Measurements from ENCODE around the gene ALOX15B.

The ALOX15B gene

DNA sequence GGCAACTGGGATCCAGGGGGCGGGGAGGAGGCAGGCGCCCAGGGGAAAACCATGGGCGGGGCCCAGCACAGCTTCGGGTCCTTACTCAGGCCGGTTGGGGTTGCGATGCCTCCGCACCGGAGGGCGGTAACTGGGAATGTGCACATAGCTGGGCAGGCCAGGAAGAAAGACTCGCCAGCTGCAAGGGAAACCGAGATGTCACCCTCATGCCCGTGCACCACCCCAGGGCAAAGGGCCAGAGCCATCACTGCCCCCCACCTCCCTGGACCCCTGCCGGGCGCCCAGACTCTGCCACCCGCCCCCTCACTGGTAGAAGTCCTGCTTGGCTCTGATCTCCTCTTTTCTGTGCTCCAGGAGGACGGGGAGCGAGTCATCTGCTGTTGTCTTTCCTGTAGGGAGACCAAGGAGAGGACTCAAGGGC is 42.0 kb downstream of the ALOX15B start:
- DNase-seq = no peak

DNA sequence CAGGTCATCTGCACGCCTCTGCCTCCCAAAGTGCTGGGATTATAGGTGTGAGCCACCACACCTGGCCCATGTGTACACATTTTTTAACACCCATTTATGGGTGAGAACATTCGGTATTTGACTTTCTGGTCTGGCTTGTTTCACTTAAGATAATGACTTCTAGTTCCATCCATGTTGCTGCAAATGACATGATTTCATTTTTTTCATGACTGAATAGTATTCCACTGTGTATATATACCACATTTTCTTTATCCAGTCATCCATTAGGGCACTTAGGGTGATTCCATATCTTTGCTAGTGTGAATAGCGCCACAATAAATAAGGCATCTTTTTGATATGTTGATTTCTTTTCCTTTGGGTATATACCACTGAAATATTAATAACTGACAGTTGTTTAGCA is 43.0 kb downstream of the ALOX15B start:
- DNase-seq = no peak

DNA sequence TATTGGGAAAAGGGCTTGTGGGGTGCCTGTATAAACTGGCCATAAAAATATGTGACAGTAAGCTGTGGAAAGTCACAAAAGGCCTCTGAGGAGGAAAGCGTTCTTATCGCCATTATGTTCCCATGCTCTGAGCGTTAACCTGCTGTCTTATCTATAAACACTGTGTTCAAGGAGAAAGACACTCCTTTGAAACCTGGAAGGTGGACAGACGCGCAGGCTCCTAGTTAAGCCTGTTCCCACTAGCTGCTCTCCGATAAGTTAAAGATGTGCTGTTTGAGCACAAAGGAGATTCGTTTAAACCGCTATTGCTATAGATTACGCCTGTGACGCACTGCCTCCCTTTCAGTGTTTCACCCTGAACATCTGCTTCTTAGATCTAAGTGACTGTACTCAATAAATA is 43.4 kb downstream of the ALOX15B start:
- DNase-seq = no peak

DNA sequence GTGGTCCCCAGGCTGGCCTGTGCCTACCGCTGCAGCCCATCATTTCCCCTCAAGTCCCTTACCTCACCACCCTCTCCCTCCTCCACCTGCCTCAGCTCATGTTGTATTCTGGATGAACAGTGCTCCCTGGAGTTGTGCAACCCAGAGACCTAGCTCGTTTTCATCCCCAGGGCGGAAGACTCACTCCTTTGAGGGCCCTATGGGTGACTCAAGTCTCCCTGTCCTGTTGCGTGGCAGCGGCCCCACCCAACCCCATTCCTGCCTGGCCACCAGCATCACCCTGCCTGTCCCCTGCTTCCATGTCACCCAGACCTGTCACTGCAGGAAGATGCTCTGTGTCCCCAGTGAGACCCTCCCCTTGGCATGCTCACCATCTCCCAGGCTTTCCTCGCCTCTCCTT is 45.4 kb downstream of the ALOX15B start:
- no peak for DNase-seq

DNA sequence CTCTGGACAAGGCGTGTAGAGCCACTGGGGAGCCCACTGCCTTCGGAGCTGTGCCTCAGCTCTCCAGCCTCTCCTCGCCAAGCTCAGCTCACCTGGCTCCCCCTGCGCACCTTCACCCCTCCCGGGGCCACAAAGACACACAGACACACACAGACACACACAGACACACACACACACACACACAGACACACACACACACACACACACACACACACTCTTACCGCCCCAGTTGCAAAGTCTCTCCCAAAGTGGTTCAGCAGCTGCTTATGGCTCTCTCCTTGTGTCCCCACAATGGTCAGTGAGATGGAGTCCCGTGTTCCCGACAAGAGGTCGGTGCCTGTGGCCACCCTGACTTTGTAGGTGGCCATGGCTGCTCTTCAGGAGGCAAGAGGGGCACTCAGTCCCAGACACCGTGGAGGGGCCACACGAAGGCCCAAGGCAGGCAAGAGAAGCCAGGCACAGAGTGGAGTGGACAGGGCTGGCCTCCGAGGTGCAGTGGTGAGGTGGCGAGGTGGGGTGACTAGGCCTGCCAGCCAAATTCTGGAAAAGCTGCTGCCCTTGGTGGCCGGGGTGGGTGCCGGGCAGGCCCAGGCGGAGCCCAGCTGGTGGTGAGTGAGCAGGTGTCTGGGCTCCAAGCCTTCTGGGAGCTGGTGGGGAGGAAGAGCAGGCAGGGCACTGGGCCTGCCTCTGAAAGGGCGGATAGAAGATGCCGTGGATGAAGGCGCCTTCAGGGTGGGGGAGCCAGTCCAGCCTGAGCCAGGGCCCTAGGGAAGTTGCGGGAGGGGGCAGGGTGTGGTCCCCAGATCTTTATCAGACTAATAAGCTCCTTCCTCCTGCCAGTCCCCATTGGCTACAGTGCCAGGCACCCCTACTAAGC is 48.5 kb downstream of the ALOX15B start, which contains the start of gene ALOX12B:
Gene ALOX12B (minus strand): TSS at position 642 of the 877 bp plus-strand sequence. CDS start 274 bp downstream, at position 368.
- DNase-seq = no peak

DNA sequence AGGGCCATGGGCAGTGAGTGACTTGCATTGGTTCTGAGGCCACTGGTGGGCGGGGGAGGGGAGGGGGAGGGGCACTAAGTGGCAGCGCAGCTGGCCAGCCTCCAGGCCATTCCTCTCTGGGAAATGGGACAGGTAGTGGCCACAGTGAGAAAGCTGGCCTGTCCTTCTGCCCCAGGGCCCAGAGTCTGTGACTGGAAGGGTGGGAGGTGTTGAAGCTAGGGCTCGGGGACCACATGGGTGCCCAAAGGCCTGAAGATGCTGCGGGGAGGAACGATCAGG is 49.0 kb downstream of the ALOX15B start:
- no peak for DNase-seq

DNA sequence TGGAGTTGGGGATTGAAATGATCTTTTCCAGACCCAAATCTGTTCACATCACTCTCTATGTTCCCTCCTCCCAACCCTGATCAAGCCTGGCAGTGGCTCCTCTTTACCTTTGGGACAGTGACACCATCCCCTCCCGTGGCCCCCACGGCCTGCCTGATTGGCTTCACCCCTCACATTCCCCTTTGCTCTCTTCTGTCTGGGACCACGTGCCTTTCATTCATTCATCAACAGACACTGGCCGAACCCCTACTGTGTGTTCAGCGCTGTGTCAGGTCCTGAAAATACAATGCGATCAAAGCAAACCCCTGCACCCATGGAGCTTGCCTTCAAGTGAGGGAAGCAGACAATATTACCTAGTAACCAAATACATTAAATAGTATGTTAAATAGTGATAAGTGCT is 50.9 kb downstream of the ALOX15B start:
- no peak for DNase-seq

DNA sequence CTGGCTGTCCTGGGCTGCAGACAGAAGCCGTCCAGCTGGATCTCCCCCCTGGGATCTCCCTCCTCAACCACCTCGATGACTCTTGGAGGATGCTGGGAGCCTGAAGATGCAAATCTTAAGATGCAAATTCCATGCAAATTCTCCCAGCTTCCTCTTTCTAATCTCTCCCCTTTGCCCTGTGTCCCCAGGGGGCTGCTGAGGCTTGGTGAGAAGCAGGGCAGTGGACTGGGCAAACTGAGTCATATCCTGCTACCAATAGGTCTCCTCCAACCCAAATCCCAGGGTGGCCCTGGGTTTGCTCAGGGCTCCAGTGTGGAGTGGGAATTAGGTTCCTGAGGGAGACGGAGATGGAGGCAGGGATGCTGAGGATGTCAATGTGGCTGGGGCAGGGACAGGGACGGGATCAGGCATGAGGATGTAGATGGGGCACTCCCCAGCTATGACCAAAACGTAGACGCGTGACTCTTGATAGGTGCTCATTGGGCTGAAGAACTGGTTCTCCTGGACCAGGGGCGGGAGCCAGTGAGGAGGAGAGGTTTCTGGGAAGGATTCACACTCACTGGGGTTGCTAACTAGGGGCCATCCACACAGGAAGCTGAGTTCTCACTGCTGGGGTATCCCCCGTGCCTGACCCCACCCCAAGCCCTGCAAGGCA is 52.3 kb downstream of the ALOX15B start:
- DNase-seq = no peak

DNA sequence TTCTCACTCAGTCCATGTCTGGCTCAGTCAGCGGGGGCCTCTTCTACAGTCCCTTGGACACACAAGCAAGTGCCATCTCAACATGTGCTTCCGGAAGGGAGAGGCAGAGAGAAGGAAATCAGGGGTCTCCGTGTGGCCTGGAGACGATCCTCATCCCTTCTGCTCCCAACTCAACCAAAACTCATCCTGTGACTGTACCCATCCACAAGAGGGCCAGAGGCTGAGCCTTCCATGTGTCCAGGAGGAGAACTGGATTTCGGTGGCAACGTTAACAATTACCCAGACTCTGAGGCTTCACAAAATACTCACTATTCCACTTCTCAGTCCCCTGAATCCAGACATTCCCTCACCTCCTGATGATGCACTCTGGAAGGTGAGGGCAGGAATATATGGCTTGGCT is 56.5 kb downstream of the ALOX15B start:
- DNase-seq = no peak

DNA sequence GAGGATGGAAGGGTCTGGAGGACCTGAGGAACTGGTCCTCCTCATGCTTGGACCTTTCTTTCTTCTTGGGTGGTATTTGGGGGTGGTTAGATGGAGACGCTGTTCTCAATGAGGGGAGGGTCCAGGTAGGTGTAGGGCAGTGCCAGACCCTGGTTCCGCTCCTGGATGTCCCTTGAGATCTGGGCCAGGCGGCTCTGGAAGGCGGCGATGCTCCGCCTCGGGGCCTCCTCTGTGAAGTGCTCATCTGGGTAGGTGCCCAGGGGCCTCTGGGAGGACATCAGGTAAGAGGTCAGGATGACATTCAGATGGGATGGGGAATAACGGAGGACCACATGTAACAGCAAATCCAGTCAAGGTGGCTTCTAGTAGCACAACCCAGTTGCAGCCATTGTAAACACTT is 57.7 kb downstream of the ALOX15B start:
- DNase-seq = no peak

Data from CD4-positive, alpha-beta T cell treated with Interleukin-6 for 4 hours (primary cell).